ENCODE measurements around the gene MRM1.

DNA sequence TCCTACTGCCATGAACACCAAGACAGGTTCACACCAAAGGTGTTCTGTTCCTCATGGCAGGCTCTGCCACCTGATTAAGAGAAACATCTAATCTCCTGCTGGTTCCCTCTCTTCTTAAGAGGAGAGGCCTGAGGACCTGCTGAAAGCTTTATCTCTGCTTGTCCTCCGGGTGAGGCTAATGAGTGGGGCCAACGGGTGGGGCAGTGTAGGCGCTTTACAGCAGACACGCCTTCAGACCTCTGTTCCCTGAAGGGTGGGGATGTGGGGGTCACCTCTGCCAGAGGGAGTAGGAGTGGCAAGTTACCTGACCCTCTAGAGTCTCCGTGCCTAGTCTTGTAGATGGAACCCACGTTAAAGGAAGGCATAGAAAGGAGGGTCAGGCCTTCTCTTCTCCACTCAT lies 4.2 kb upstream of the MRM1 start:
- TF ChIP-seq POLR2A (IDR thresholded peaks at IDR 0.05): no peak
- TF ChIP-seq, protein P1, sequence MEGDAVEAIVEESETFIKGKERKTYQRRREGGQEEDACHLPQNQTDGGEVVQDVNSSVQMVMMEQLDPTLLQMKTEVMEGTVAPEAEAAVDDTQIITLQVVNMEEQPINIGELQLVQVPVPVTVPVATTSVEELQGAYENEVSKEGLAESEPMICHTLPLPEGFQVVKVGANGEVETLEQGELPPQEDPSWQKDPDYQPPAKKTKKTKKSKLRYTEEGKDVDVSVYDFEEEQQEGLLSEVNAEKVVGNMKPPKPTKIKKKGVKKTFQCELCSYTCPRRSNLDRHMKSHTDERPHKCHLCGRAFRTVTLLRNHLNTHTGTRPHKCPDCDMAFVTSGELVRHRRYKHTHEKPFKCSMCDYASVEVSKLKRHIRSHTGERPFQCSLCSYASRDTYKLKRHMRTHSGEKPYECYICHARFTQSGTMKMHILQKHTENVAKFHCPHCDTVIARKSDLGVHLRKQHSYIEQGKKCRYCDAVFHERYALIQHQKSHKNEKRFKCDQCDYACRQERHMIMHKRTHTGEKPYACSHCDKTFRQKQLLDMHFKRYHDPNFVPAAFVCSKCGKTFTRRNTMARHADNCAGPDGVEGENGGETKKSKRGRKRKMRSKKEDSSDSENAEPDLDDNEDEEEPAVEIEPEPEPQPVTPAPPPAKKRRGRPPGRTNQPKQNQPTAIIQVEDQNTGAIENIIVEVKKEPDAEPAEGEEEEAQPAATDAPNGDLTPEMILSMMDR (IDR thresholded peaks at IDR 0.05): no peak
